Loucy (cell line): Measurements from ENCODE around the gene NUMB.

ENCODE experiments used
- H2AFZ ChIP-seq: fragments of 200-600 bp; sonication (generic); 2 replicates; pipeline ENCODE4 v1.6.0; 2016; ENCODE audit warnings: antibody characterized with exemption, mild to moderate bottlenecking, low read length, moderate library complexity
- H3F3A ChIP-seq: fragments of 200-600 bp; 2 replicates; pipeline ENCODE4 v1.6.0; 2016; ENCODE audit warnings: antibody characterized with exemption, low read depth, mild to moderate bottlenecking
- H3K27me3 ChIP-seq: fragments of 200-600 bp; sonication (generic); 2 replicates; pipeline ENCODE4 v1.6.1; 2014; ENCODE audit warnings: low read length, mild to moderate bottlenecking; ENCODE audit not compliant: insufficient read depth, poor library complexity, severe bottlenecking
- H3K36me3 ChIP-seq: fragments of 200-600 bp; sonication (generic); 2 replicates; pipeline ENCODE4 v1.6.1; 2016; ENCODE audit warnings: low read length; ENCODE audit not compliant: insufficient read depth
- H3K4me1 ChIP-seq: fragments of 200-600 bp; sonication (generic); 2 replicates; pipeline ENCODE4 v1.5.1; 2014; ENCODE audit warnings: low read length, mild to moderate bottlenecking; ENCODE audit not compliant: insufficient read depth, poor library complexity, severe bottlenecking
- H3K4me2 ChIP-seq: fragments of 200-600 bp; sonication (generic); 2 replicates; pipeline ENCODE4 v1.6.0; 2014; ENCODE audit warnings: antibody characterized with exemption, low read length, low read depth, mild to moderate bottlenecking; ENCODE audit not compliant: poor library complexity, severe bottlenecking
- H3K4me3 ChIP-seq: fragments of 200-600 bp; sonication (generic); 2 replicates; pipeline ENCODE4 v1.5.1; 2014; ENCODE audit warnings: low read length, mild to moderate bottlenecking, mixed read lengths; ENCODE audit not compliant: poor library complexity, severe bottlenecking
- H3K79me2 ChIP-seq: fragments of 200-600 bp; sonication (generic); 2 replicates; pipeline ENCODE4 v1.6.1; 2014; ENCODE audit warnings: low read length; ENCODE audit not compliant: insufficient read depth
- H3K9ac ChIP-seq: fragments of 200-600 bp; sonication (generic); 2 replicates; pipeline ENCODE4 v1.6.0; 2014; ENCODE audit warnings: mild to moderate bottlenecking, low read depth, low read length, moderate library complexity; ENCODE audit not compliant: poor library complexity, severe bottlenecking
- H3K9me2 ChIP-seq: fragments of 200-600 bp; sonication (generic); replicated peaks from 2 replicates; pipeline ENCODE4 v1.6.1; 2016; ENCODE audit warnings: low read depth, low read length, mixed read lengths
- H3K9me3 ChIP-seq: fragments of 200-600 bp; sonication (generic); 2 replicates; pipeline ENCODE4 v1.6.1; 2014; ENCODE audit warnings: mild to moderate bottlenecking, antibody characterized with exemption, low read length, low read depth; ENCODE audit not compliant: insufficient read depth
- H4K20me1 ChIP-seq: fragments of 200-600 bp; sonication (generic); 2 replicates; pipeline ENCODE4 v1.6.0; 2014; ENCODE audit warnings: antibody characterized with exemption, low read length, mild to moderate bottlenecking; ENCODE audit not compliant: insufficient read depth, poor library complexity, severe bottlenecking
- EZH2phosphoT487 ChIP-seq: fragments of 200-600 bp; IDR thresholded peaks from 2 replicates; pipeline ENCODE4 v1.6.1; 2018; ENCODE audit warnings: antibody characterized with exemption, mild to moderate bottlenecking, moderate library complexity, borderline replicate concordance
- TF ChIP-seq, protein P1 (sequence below): fragments of 200-600 bp; sonication (generic); conservative IDR thresholded peaks from 2 replicates; pipeline ENCODE4 v1.5.1; 2014; ENCODE audit warnings: mild to moderate bottlenecking, antibody characterized with exemption, low read length

Gene NUMB

DNA sequence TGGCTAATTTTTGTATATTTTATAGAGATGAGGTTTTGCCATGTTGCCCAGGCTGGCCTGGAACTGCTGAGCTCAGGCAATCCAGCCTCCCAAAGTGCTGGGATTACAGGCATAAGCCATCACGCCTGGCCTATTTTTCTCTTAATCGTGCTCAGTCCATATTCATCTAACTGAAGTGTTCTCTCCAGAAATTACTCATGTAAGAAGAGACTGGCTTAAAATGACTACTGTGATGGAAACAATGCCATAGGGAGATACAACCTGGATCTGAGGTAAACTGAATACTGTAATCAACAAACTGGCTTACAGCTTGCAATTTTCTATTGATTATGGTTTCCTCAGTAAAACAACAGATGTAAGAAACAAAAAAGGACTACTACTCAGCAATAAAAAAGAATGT is 21.1 kb downstream of the NUMB start:
- no peaks in the 10 kb centered on the region for H3K9me2 ChIP-seq
- H3K27me3 ChIP-seq: no peaks in the 10 kb centered on the region
- no peak overlapping the region for H2AFZ ChIP-seq
- H3K4me2 ChIP-seq: no peak overlapping the region
- H4K20me1 ChIP-seq: peaks cover 9% of the 10 kb centered on the region
- H3F3A ChIP-seq: no peaks in the 10 kb centered on the region
- H3K36me3 ChIP-seq: no peaks in the 10 kb centered on the region
- H3K4me1 ChIP-seq: no peaks in the 10 kb centered on the region
- TF ChIP-seq, protein P1, sequence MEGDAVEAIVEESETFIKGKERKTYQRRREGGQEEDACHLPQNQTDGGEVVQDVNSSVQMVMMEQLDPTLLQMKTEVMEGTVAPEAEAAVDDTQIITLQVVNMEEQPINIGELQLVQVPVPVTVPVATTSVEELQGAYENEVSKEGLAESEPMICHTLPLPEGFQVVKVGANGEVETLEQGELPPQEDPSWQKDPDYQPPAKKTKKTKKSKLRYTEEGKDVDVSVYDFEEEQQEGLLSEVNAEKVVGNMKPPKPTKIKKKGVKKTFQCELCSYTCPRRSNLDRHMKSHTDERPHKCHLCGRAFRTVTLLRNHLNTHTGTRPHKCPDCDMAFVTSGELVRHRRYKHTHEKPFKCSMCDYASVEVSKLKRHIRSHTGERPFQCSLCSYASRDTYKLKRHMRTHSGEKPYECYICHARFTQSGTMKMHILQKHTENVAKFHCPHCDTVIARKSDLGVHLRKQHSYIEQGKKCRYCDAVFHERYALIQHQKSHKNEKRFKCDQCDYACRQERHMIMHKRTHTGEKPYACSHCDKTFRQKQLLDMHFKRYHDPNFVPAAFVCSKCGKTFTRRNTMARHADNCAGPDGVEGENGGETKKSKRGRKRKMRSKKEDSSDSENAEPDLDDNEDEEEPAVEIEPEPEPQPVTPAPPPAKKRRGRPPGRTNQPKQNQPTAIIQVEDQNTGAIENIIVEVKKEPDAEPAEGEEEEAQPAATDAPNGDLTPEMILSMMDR: no peak
- TF ChIP-seq EZH2phosphoT487: no peak
- H3K4me3 ChIP-seq: no peak overlapping the region
- H3K9ac ChIP-seq: no peak overlapping the region
- H3K9me3 ChIP-seq: no peaks in the 10 kb centered on the region
- H3K79me2 ChIP-seq: peaks cover 56% of the 10 kb centered on the region

DNA sequence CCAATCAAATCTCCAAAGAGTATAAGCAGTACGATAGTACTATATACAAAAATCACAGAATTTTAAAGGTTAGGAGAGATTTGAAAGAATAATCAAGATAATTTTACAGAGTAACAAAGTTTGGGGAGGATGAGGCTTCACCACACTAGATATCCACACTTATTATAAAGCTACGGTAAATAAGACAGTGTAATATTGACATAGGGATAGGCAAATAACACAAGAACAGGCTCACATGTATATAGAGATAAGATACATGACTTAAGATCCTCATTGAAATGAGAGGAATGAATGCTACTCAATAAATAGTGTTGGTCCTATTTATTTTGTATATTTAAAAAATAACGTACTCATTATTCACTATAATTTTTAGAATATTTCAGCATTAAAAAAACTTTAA is 26.2 kb downstream of the NUMB start:
- Histone ChIP-seq H3F3A (no peaks in the 10 kb centered on the region), H3K4me1 (peaks cover 6% of the 10 kb centered on the region), H2AFZ (no peak overlapping the region), H3K36me3 (no peaks in the 10 kb centered on the region), H4K20me1 (peaks cover 9% of the 10 kb centered on the region), H3K4me3 (no peak overlapping the region), H3K9me2 (no peaks in the 10 kb centered on the region), H3K79me2 (peaks cover 43% of the 10 kb centered on the region), H3K27me3 (no peaks in the 10 kb centered on the region), H3K9me3 (no peaks in the 10 kb centered on the region), H3K9ac (no peak overlapping the region), H3K4me2 (no peak overlapping the region)
- TF ChIP-seq, protein P1: no peak
- TF ChIP-seq EZH2phosphoT487: no peak

DNA sequence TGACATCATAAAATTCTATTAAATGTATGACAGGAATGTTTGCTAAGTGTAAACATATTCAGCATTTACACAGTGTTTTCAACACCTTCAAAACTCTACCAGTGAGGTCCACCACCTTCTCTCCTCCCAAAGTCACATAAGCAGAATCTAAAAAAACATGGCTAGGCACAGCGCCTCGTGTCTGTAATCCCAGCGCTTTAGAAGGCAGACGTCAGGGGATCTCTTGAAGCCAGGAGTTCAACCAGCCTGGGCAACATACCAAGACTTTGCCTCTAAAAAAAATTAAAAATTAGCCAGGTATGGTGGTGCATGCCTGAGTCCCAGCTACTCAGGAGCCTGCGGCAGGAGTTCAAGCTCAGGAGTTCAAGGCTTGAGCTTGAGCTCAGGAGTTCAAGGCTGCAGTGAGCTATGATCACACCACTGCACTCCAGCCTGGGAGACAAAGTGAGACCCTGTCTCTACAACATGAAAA is 30.0 kb downstream of the NUMB start:
- Histone ChIP-seq H3K36me3 (no peaks in the 10 kb centered on the region), H3F3A (no peaks in the 10 kb centered on the region), H3K4me2 (no peak overlapping the region), H3K4me3 (no peak overlapping the region), H2AFZ (no peak overlapping the region), H3K9me3 (no peaks in the 10 kb centered on the region), H3K4me1 (peaks cover 16% of the 10 kb centered on the region), H3K27me3 (no peaks in the 10 kb centered on the region), H3K79me2 (peaks cover 36% of the 10 kb centered on the region), H3K9me2 (no peaks in the 10 kb centered on the region), H4K20me1 (peaks cover 5% of the 10 kb centered on the region), H3K9ac (no peak overlapping the region)
- TF ChIP-seq, protein P1: no peak
- no peak for TF ChIP-seq EZH2phosphoT487
